ENCODE results near the gene FNBP1. TPM values are rescaled to one million over a fixed set of nuclear protein-coding genes. Genes with fewer than 3 reads are reported as not detected.

Gene FNBP1
- total and polyA plus RNA-seq, 10 of the 15 experiments (the other 5 are each of a cell fraction or from before 2014, with no cell fraction given) = 64.5 to 353 (median 179) TPM

- ATAC-seq (no peak), FAIRE-seq (no peak), DNase-seq (ENCODE audit: low read depth, low spot score) (no peak)
- Histone ChIP-seq H3K4me3 (no peak overlapping the region), H3K27ac (ENCODE audit: control insufficient read depth, insufficient read depth) (no peak overlapping the region), H2AFZ (ENCODE audit: control insufficient read depth, low read depth, low read length) (no peak overlapping the region), H3K36me3 (ENCODE audit: control insufficient read depth in 2 of 2, insufficient read depth in 2 of 2, low read length in 1 of 2) (peaks cover 13 to 39% of the 10 kb centered on the region in 2 experiments), H3K9ac (ENCODE audit: control insufficient read depth, insufficient read depth, low read length) (no peak overlapping the region), H3K4me1 (ENCODE audit: control insufficient read depth, insufficient read depth, low read length) (no peaks in the 10 kb centered on the region), H3K9me3 (replicated peaks; ENCODE audit: control insufficient read depth, insufficient read depth, low read length) (no peaks in the 10 kb centered on the region), H3K4me2 (ENCODE audit: control insufficient read depth, insufficient read depth) (no peak overlapping the region), H3K27me3 (replicated peaks in 1 of 2; ENCODE audit: control insufficient read depth in 2 of 2, insufficient read depth in 2 of 2, low read length in 1 of 2) (no peaks in the 10 kb centered on the region), H4K20me1 (ENCODE audit: control insufficient read depth, insufficient read depth) (no peaks in the 10 kb centered on the region; the same call in 1 of the 2 replicates), H3K79me2 (ENCODE audit: control insufficient read depth, insufficient read depth, low read length) (peaks cover 14% of the 10 kb centered on the region)
- RAD21 ChIA-PET (ENCODE audit: unreplicated experiment) = no interaction called here
- intact Hi-C loops (cut with micrococcal nuclease; ENCODE audit: unreplicated experiment) = no loop called here
- 94% methylated on average over 7 of the region's 7 CpGs for WGBS (ENCODE audit: insufficient coverage, insufficient replicate concordance, low lambda C conversion rate, missing lambda C conversion rate)
- CTCF ChIA-PET = no interaction called here
- SMC1A ChIA-PET (ENCODE audit: uncharacterized antibody, unreplicated experiment) = interaction anchor here (0.8 to 1.9 kb wide), 6 partner anchors 9 to 46 kb away, joined by 3 to 5 read pairs (median 4); no protein-coding TSS in a partner anchor
- no peak for TF ChIP-seq NR2F1 (conservative IDR thresholded peaks at IDR 0.05)
- no peak for TF ChIP-seq HDGF (IDR thresholded peaks at IDR 0.05)
- TF ChIP-seq SP1 (IDR thresholded peaks at IDR 0.05; ENCODE audit: low read depth, low read length) = no peak
- no peak for TF ChIP-seq SKIL (IDR thresholded peaks at IDR 0.05; ENCODE audit: low read depth, poor library complexity, severe bottlenecking)
- TF ChIP-seq SRF (IDR thresholded peaks at IDR 0.05; ENCODE audit: low read depth in 2 of 2, low read length in 2 of 2) = no peak
- TF ChIP-seq YY1 (IDR thresholded peaks at IDR 0.05; ENCODE audit: low read depth, low read length) = no peak
- peak; percentile 68; the same call in 1 of the 2 replicates for TF ChIP-seq POLR2AphosphoS5 (IDR thresholded peaks at IDR 0.05; ENCODE audit: low read length)
- no peak for TF ChIP-seq TCF12 (IDR thresholded peaks at IDR 0.05; ENCODE audit: low read depth, low read length)
- no peak for TF ChIP-seq MEF2B (IDR thresholded peaks at IDR 0.05; ENCODE audit: partially characterized antibody, poor library complexity, severe bottlenecking)
- TF ChIP-seq DPF2 (IDR thresholded peaks at IDR 0.05) = no peak
- no peak for TF ChIP-seq NFYA (IDR thresholded peaks at IDR 0.05; ENCODE audit: borderline replicate concordance, low read depth, low read length)
- no peak for TF ChIP-seq ELK1 (IDR thresholded peaks at IDR 0.05; ENCODE audit: low read depth, low read length)
- TF ChIP-seq SMC3 (IDR thresholded peaks at IDR 0.05; ENCODE audit: borderline replicate concordance, low read length) = no peak
- TF ChIP-seq E2F8 (IDR thresholded peaks at IDR 0.05; ENCODE audit: low read depth, partially characterized antibody) = no peak
- TF ChIP-seq POLR2A (IDR thresholded peaks at IDR 0.05; ENCODE audit: low read depth, low read length) = peak; percentile 42; the same call in 1 of the 2 replicates
- 0 out of 2 replicates have a peak, but pooled peaks have one; percentile 36 for TF ChIP-seq POLR2AphosphoS2 (IDR thresholded peaks at IDR 0.05; ENCODE audit: low read depth, low read length)
- TF ChIP-seq FOXM1 (IDR thresholded peaks at IDR 0.05; ENCODE audit: low read depth, low read length) = no peak
- BruUV-seq (replicated peaks) = no TSS peak
- POLR2A ChIA-PET = interaction anchor here (0.6 to 0.7 kb wide), 2 partner anchors 17 to 33 kb away, joined by 3 to 4 read pairs; no protein-coding TSS in a partner anchor
- in situ Hi-C loops (cut with MboI) = no loop called here
These were observed 126.3 kb downstream of the FNBP1 start for GRCh38 chr9:129916707-129917106.
